Liver (tissue), 3 donors: Measurements from ENCODE around the gene SUMO2.

Experiments
- CTCF ChIP-seq: fragments of 150-350 bp; IDR thresholded peaks from 2 replicates; pipeline ENCODE4 v1.5.1; 2017; ENCODE audit warnings: improper control_type of control experiment, low read depth, low read length; ENCODE audit not compliant: missing input control
- TAF1 ChIP-seq: conservative IDR thresholded peaks from 2 replicates; pipeline ENCODE4 v1.6.1; 2016; ENCODE audit warnings: antibody characterized with exemption, mild to moderate bottlenecking
- donor health status: healthy.
- donor health status: healthy.

- TF ChIP-seq CTCF (peak; percentile 39), TAF1 (no peak)
These were observed 51.3 kb downstream of the SUMO2 start, which contains the start of gene NT5C for GRCh38 chr17:75131278-75132017.
